Stimulated activated CD8-positive, alpha-beta memory T cell treated with anti-CD3 and anti-CD28 coated beads, Interleukin-15, amount 100 ng/mL, for 24 hours (primary cell): ENCODE results near the gene FIS1.
"Not testable (repeated sequence)": the region's sequence is repeated elsewhere in the genome, so short reads cannot be mapped to it uniquely, and the experiment has no call there.

ENCODE experiments used
- DNase-seq: peaks from one replicate; pipeline ENCODE4 v3.0.0-alpha.2; 2020; ENCODE audit warnings: low read depth

The FIS1 gene

DNA sequence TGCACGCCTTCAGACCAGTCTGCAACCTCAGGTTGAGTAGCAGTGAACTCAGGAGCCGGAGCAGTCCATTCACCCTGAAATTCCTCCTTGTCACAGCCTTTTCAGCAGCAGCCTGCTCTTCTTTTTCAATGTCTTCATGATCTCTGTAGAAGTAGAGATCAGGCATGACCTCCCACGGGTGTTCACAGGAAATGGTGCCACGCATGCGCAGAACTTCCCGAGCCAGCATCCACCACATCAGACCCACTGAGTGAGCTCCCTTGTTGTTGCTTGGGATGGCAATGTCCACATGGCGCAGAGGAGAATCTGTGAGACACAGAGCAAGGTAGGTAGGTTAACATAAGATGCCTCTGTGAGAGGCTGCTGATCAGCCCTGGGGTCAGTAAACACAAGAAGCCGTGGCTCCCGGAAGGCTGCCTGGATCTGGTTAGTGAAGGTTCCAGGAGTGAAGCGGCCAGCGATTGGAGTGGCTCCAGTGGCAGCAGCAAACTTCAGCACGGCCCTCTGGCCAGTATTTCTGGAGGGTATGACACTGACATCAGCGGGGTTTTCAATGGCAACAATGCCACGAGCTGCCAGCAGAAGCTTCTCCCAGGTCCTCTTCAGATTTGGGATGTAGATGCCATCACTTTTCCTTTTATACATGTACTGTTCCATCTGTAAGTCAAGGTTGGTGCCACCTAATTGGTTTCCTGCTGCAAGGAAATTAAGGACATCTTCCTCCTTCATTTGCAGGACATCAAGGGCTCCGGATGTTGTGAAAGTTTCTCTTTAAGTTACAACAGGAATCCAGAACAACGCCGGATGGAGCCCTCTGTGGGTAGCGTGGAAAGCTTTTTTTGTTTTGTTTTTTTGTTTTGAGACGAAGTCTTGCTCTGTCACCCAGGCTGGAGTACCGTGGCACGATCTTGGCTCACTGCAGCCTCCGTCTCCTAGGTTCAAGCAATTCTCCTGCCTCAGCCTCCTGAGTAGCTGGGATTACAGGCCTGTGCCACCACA is 40.8 kb downstream of the FIS1 start:
- DNase-seq = not testable (repeated sequence)

DNA sequence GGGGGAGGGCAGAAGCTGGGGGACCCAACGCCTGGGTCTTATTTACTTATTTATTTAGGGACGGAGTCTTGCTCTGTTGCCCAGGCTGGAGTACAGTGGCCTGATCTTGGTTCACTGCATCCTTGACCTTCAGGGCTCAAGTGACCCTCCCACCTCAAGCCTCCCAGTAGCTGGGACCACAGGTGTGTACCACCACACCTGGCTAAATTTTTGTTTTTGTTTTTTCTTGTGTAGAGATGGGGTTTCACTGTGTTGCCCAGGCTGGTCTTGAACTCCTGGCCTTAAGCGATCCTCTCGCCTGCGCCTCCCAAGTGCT is 42.3 kb downstream of the FIS1 start:
- DNase-seq = no peak

DNA sequence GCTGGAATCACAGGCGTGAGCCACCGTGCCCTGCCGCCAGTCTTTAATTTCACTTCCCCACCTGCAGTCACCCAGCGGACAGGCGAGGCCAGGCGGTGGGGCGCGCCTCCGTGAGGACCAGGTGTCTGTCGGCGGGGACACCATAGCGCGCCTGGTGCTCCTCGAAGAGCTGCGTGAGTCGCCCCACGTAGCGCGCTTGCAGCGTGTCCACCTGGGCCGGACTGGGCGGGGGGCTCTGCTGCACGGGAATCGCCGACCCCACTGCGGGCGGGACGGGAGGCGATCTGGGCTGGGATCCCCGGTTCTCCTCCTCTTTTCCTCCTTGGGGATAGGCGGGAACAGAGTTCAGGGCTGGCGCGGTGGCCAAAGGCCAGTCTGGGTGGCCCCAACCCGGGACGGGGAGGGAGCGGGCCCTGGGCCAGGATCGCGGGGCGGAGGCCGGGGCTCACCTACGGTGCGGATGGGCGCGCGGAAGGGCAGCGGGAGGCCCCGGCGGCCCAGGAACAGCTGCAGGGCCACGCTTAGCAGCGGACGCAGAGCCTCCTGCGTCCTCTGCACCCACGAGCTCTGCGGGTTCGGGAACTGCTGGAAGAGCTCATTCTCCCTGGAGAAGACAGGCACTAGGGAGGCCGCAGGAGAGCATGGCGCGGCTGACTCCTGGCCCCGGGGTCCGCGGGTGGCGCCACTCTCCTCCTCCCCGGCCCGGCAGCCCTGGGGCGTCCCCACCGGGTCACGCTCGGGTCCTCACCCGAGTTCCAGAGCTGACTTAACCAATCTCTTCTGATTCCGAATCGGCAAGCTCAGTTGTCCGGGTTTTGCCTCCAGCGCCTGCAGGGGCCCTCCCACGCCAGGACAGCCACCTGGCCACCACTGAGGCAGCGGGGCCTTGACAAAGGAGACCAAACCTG is 42.9 kb downstream of the FIS1 start:
- DNase-seq = no peak

DNA sequence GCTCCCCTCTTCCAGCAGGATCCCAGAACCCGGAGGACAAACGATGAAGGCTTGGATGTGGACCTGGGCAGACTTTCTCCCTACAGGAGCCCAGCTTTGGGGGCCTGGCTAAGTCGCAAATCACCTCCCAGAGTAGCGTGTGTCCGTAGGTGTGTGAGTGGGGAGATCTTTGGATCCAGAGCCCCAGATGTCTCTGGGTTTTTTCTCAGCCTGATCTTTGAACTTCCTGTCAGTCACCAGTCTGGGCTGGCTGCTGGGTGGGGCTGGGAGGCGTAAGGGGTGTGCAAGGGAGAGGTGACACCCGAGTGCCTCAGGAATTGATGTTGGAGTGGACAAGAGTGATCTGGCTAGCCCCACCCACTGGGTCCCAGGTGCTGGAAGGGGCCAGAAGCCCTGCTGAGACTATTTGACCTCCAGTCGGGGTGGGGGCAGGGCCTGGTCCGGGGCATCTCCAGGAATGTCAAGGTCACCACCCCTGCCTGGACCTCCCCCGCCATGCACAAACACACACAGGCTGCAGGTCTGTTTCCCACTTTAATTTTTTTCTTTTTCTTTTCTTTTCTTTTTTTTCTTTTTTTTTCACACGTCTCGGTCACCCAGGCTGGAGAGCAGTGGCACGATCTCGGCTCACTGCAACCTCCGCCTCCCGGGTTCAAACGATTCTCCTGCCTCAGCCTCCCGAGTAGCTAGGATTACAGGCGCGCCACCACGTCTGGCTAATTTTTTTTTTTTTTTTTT is 43.9 kb downstream of the FIS1 start, which contains the start of gene MOGAT3:
MOGAT3 (minus strand) TSS at position 175 of the 738 bp plus-strand sequence. CDS start 182 bp downstream, outside the sequence.
- DNase-seq = no peak

DNA sequence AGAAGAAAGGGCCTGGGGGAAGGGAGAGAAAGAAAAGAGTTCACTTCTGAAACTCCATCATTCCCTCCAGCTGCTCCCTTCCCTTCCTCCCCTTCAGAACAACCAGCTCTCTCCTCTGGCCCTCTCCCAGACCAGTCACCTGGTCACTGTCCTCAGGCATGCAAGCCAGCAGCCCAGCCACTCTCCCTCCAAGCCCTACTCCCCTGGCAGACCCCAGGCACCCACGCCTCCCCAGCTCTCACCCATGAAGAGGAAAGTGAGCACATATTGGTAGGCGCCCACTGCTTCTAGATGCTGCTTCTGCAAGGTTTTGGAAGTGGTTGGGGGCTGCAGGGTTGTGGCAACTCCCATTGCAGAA is 44.4 kb downstream of the FIS1 start:
- DNase-seq = no peak

DNA sequence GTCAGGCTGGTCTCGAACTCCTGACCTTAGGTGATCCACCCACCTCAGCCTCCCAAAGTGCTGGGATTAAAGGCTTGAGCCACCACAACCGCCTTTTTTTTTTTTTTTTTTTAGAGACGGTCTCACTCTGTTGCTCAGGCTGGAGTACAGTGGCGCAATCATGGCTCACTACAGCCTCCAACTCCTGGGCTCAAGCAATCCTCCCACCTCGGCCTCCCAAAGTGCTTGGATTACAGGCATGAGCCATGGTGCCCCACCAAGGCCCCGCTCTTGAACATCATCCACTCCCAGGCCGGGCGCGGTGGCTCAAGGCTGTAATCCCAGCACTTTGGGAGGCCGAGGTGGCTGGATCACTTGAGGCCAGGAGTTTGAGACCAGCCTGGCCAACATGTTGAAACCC is 45.4 kb downstream of the FIS1 start:
- not testable (repeated sequence) for DNase-seq

DNA sequence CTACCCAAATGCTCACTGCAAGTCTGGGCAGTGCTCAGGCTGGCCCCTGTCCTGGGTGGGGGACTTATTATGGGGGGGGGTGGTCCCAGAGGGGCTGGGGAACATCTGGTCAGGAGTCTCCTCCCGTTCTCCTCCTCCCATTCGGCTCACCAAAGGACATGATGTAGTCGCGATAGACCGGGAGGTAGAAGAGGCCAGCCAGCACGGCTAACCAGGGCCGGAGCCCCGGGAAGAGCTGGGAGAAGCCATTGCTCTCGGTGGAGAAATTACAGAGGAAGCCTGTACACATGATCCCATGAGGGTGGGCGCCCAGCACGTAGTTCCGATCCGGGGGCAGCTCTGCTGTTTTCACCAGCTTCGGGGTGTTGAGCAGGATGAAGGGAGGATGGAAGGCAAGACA is 46.4 kb downstream of the FIS1 start:
- no peak for DNase-seq

DNA sequence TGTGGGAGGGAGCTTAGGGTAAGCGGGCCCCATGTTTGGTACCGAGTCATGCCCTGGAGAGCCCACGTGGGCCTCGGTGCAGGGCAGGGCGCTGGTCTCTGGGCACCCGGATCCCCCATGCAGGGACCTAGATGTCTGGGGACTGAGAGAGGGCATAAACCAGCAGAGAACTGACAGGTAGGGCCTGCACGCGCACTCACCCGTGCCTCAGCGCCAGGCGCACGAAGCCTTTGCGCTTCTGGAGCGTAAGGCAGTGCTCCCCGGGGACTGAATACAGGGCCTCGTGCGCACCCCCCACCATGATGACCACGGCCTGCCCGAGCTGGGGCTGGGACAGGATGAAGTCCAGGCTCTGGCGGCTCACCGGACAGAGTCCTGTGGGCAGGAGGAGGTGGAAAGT is 46.9 kb downstream of the FIS1 start:
- no peak for DNase-seq

DNA sequence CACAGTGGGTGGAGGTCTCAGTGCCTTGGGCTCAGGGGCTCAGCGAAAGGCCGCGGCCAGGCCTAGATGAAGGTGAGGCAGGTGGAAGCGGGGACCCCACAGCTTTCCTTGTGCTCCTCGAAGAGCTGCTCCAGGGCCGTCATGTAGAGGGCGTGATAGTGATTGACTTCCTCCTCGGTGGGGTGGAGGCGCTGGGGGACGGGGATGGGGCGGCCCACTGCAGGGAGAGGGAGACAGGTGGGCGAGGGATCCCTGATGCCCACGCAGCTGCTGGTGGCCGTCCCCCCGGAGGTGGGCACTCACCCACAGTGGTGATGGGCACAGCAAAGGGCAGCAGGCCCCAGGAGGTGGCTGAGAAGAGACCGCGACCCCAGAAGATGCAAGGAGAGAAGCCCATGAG is 49.0 kb downstream of the FIS1 start:
- no peak for DNase-seq
